Lower leg skin (tissue), 4 donors: ENCODE measurements around the gene GJC2. TPM values are rescaled to one million over a fixed set of nuclear protein-coding genes. Genes with fewer than 3 reads are reported as not detected.

ENCODE experiments used
- DNase-seq, 2 donors: peaks; one replicate each; pipeline ENCODE4 v3.0.0-alpha.2; 2019; ENCODE audit warnings: low spot score in 2 of 2
- H3K4me3 ChIP-seq: fragments of 200-600 bp; sonication (generic); 2 replicates; pipeline ENCODE4 v1.5.1; 2017; ENCODE audit warnings: mild to moderate bottlenecking, low read depth; ENCODE audit not compliant: poor library complexity, severe bottlenecking
- CTCF ChIP-seq, 3 donors: fragments of 450-650 bp; IDR thresholded peaks; one replicate each; pipeline ENCODE4 v1.5.1; 2016; ENCODE audit warnings: antibody characterized with exemption in 3 of 3, mild to moderate bottlenecking in 3 of 3, moderate library complexity in 2 of 3
- POLR2A ChIP-seq, 2 donors: fragments of 450-650 bp; IDR thresholded peaks; one replicate each; pipeline ENCODE4 v1.6.1; 2016 to 2017; ENCODE audit warnings: antibody characterized with exemption in 2 of 2, mild to moderate bottlenecking in 1 of 2, moderate library complexity in 1 of 2
- WGBS, 2 donors: methylation state at CpG; one replicate each; pipeline ENCODE4 v1.1.5; 2018; 5-methylcytosine and 5-hydroxymethylcytosine counted together
- intact Hi-C: fragments of 100-400 bp; cut with DNase I; formaldehyde crosslinking; loops from one replicate; pipeline ENCODE4 v1.15.0; 2023; ENCODE audit warnings: low total_unique reads
- total RNA-seq, 4 donors: library from RNA; depleted of rRNA; stranded (reverse); fragments of >200 nt; gene quantifications; one replicate each; pipeline ENCODE4 v1.1.0, GENCODE V29; 2016

The GJC2 gene
- total RNA-seq, 4 donors from 2014 or later: 1.3 to 3.3 (median 2.6) TPM

GRCh38 chr1:228112167-228112566, 37.6 kb upstream of the GJC2 start:
- intact Hi-C loops: no loop called here
- H3K4me3 ChIP-seq: no peak overlapping the region
- TF ChIP-seq POLR2A (IDR thresholded peaks at IDR 0.05) (no peak), CTCF (IDR thresholded peaks at IDR 0.05) (no peak)
- 90 to 93% methylated on average over 7 of the region's 7 CpGs for WGBS, 2 donors
- DNase-seq: peak in 1 of 2 donors; percentile 25

GRCh38 chr1:228112617-228113016, 37.1 kb upstream of the GJC2 start:
- TF ChIP-seq POLR2A (IDR thresholded peaks at IDR 0.05) (no peak), CTCF (IDR thresholded peaks at IDR 0.05) (no peak)
- 94 to 100% methylated on average over 1 of the region's 1 CpG for WGBS, 2 donors
- intact Hi-C loops: no loop called here
- DNase-seq: no peak
- H3K4me3 ChIP-seq: no peak overlapping the region

GRCh38 chr1:228114827-228115226, 34.9 kb upstream of the GJC2 start:
- no peak for TF ChIP-seq POLR2A (IDR thresholded peaks at IDR 0.05)
- no peak for TF ChIP-seq CTCF (IDR thresholded peaks at IDR 0.05)
- WGBS, 2 donors: 76 to 78% methylated on average over 3 of the region's 3 CpGs
- DNase-seq: no peak
- no peak overlapping the region for H3K4me3 ChIP-seq
- intact Hi-C loops: no loop called here

- no peak for TF ChIP-seq CTCF (IDR thresholded peaks at IDR 0.05)
- no peak for TF ChIP-seq POLR2A (IDR thresholded peaks at IDR 0.05)
- 97% methylated on average over 4 of the region's 4 CpGs for WGBS, 2 donors
Observed at GRCh38 chr1:228117335-228117734, 32.4 kb upstream of the GJC2 start.

GRCh38 chr1:228118040-228118439, 31.7 kb upstream of the GJC2 start:
- WGBS, 2 donors: 86 to 87% methylated on average over 2 of the region's 2 CpGs
- TF ChIP-seq POLR2A (IDR thresholded peaks at IDR 0.05) (no peak), CTCF (IDR thresholded peaks at IDR 0.05) (no peak)
- H3K4me3 ChIP-seq: no peak overlapping the region
- intact Hi-C loops: no loop called here
- DNase-seq: no peak

More at GRCh38 chr1:228117335-228117734, 32.4 kb upstream of the GJC2 start:
- no peak for DNase-seq
- intact Hi-C loops: no loop called here
- no peak overlapping the region for H3K4me3 ChIP-seq

GRCh38 chr1:228120351-228120750, 29.4 kb upstream of the GJC2 start:
- no peak overlapping the region for H3K4me3 ChIP-seq
- WGBS, 2 donors: 19 to 35% methylated on average over 1 of the region's 1 CpG
- intact Hi-C loops: loop anchor here (10.0 kb wide), 1 partner anchor 364 kb away; the partner anchor contains the start of gene RNF187
- TF ChIP-seq POLR2A (IDR thresholded peaks at IDR 0.05) (no peak), CTCF (IDR thresholded peaks at IDR 0.05) (no peak)
- DNase-seq: no peak
